Body of pancreas (tissue), 4 donors: Measurements from ENCODE around the gene TSFM. TPM values are rescaled to one million over a fixed set of nuclear protein-coding genes. Genes with fewer than 3 reads are reported as not detected.
A peak's percentile ranks its signal among the peaks of the same experiment; 100 is the strongest.

Source experiments
- ATAC-seq: fragments of 150-250 bp; one replicate; pipeline ENCODE4 v1.9.1; 2016
- DNase-seq, 4 donors: peaks; one replicate each; pipeline ENCODE4 v3.0.0-alpha.2; 2019
- H3K27ac ChIP-seq, 4 donors: fragments of 200-600 bp; sonication (generic); 1 replicate in 3 of 4; 2 replicates in 1 of 4; pipeline versions ENCODE4 v1.5.1 to v1.6.1; 2016 to 2019; ENCODE audit warnings: mild to moderate bottlenecking in 1 of 4, mixed read lengths in 1 of 4, moderate library complexity in 1 of 4
- H3K27me3 ChIP-seq, 2 donors: fragments of 200-600 bp; sonication (generic); one replicate each; pipeline ENCODE4 v1.6.0; 2016; ENCODE audit warnings: mild to moderate bottlenecking in 1 of 2
- H3K36me3 ChIP-seq, 2 donors: fragments of 200-600 bp; sonication (generic); replicated peaks in 1 of 2; 2 replicates each; pipeline ENCODE4 v1.5.1; 2016; ENCODE audit warnings: low read depth in 2 of 2; ENCODE audit not compliant: insufficient read depth in 1 of 2
- H3K4me1 ChIP-seq: fragments of 200-600 bp; sonication (generic); one replicate; pipeline ENCODE4 v1.6.0; 2016
- H3K4me3 ChIP-seq, 2 donors: fragments of 200-600 bp; sonication (generic); 1 replicate in 1 of 2; 2 replicates in 1 of 2; pipeline ENCODE4 v1.5.1; 2016 to 2019
- H3K9me3 ChIP-seq, 3 donors: fragments of 200-600 bp; sonication (generic); 1 replicate in 2 of 3; 2 replicates in 1 of 3; pipeline ENCODE4 v1.5.1; 2016
- CTCF ChIP-seq, 7 experiments: fragments of 450-650 bp in 4 of 7; fragments of 200-600 bp in 3 of 7; sonication (generic) in 3 of 7; IDR thresholded peaks; one replicate each; pipeline ENCODE4 v1.5.1; 2016 to 2019; ENCODE audit warnings: antibody characterized with exemption in 7 of 7
- POLR2A ChIP-seq, 3 donors: fragments of 450-650 bp; IDR thresholded peaks; one replicate each; pipeline ENCODE4 v1.6.1; 2016; ENCODE audit warnings: antibody characterized with exemption in 3 of 3, mild to moderate bottlenecking in 2 of 3
- whole genome bisulfite sequencing, 2 donors: methylation state at CpG; one replicate each; pipeline ENCODE4 v1.1.5; 2017; 5-methylcytosine and 5-hydroxymethylcytosine counted together
- intact Hi-C: fragments of 100-400 bp; cut with DNase I; formaldehyde crosslinking; loops from one replicate; pipeline ENCODE4 v1.15.1; 2023
- total RNA-seq, 2 donors: library from RNA; depleted of rRNA; stranded (reverse); fragments of >200 nt; gene quantifications; one replicate each; pipeline ENCODE4 v1.1.0, GENCODE V29; 2016

TSFM gene
- total RNA-seq, 2 donors from 2014 or later: 9.2 to 18.4 TPM

GRCh38 chr12:57762463-57762862 lies 20.1 kb upstream of the TSFM start:
- TF ChIP-seq CTCF (IDR thresholded peaks at IDR 0.05) (no peak), POLR2A (IDR thresholded peaks at IDR 0.05) (no peak)
- Histone ChIP-seq H3K4me3 (no peak overlapping the region), H3K4me1 (peaks cover 32% of the 10 kb centered on the region), H3K27me3 (no peaks in the 10 kb centered on the region), H3K27ac (no peak overlapping the region), H3K36me3 (no peaks in the 10 kb centered on the region), H3K9me3 (no peaks in the 10 kb centered on the region)
- DNase-seq: no peak
- 88 to 93% methylated on average over 2 of the region's 2 CpGs for whole genome bisulfite sequencing, 2 donors
- no peak for ATAC-seq
- intact Hi-C loops: no loop called here

- no peak overlapping the region for H3K4me3 ChIP-seq
- H3K4me1 ChIP-seq: peaks cover 32% of the 10 kb centered on the region
- no peak for ATAC-seq
- TF ChIP-seq CTCF (IDR thresholded peaks at IDR 0.05): no peak
- TF ChIP-seq POLR2A (IDR thresholded peaks at IDR 0.05): no peak
- intact Hi-C loops: no loop called here
- 65 to 68% methylated on average over 6 of the region's 6 CpGs for WGBS, 2 donors
- DNase-seq: no peak
- no peaks in the 10 kb centered on the region for H3K9me3 ChIP-seq
- peak overlapping the region; percentile 44 to 82 (median 64) for H3K27ac ChIP-seq
- H3K27me3 ChIP-seq: no peaks in the 10 kb centered on the region
- H3K36me3 ChIP-seq: no peaks in the 10 kb centered on the region
Measured at GRCh38 chr12:57763881-57764661, 18.5 kb upstream of the TSFM start.

GRCh38 chr12:57764662-57765002 lies 18.0 kb upstream of the TSFM start:
- no peaks in the 10 kb centered on the region for H3K9me3 ChIP-seq
- H3K36me3 ChIP-seq: no peaks in the 10 kb centered on the region
- peak; percentile 87 for ATAC-seq
- H3K4me3 ChIP-seq: peak overlapping the region in 1 of 2 donors; percentile 16
- H3K27me3 ChIP-seq: no peaks in the 10 kb centered on the region
- intact Hi-C loops: no loop called here
- peaks cover 32% of the 10 kb centered on the region for H3K4me1 ChIP-seq
- WGBS, 2 donors: 2 to 8% methylated on average over 12 to 17 of the region's 17 CpGs
- DNase-seq: peak; percentile 80 to 84 (median 82)
- H3K27ac ChIP-seq: peak overlapping the region; percentile 44 to 82 (median 64)
- TF ChIP-seq POLR2A (IDR thresholded peaks at IDR 0.05) (peak; percentile 56 to 89 (median 85)), CTCF (IDR thresholded peaks at IDR 0.05) (no peak)

GRCh38 chr12:57765003-57765697 lies 17.4 kb upstream of the TSFM start:
- DNase-seq: peak; percentile 42 to 54 (median 48)
- peaks cover 0 to 3% of the 10 kb centered on the region in 2 donors for H3K36me3 ChIP-seq
- intact Hi-C loops: no loop called here
- peak overlapping the region; percentile 16 to 19 for H3K4me3 ChIP-seq
- no peaks in the 10 kb centered on the region for H3K9me3 ChIP-seq
- TF ChIP-seq POLR2A (IDR thresholded peaks at IDR 0.05): peak; percentile 7 to 28 (median 18)
- TF ChIP-seq CTCF (IDR thresholded peaks at IDR 0.05): peak in 4 of 7 experiments; percentile 5 to 16 (median 14)
- peaks cover 32% of the 10 kb centered on the region for H3K4me1 ChIP-seq
- 0 to 3% methylated on average over 12 to 54 of the region's 60 CpGs for WGBS, 2 donors
- ATAC-seq: peak; percentile 51
- peak overlapping the region; percentile 44 to 82 (median 64) for H3K27ac ChIP-seq
- no peaks in the 10 kb centered on the region for H3K27me3 ChIP-seq
